ENCODE results near the gene HEPACAM. TPM values are rescaled to one million over a fixed set of nuclear protein-coding genes. Genes with fewer than 3 reads are reported as not detected.

The HEPACAM gene
- total RNA-seq, 1 donor from 2014 or later, result not detected

- TF ChIP-seq CTCF (conservative IDR thresholded peaks at IDR 0.05), result no peak
- DNase-seq (ENCODE audit: low read depth, low spot score), result no peak
- H3K36me3 Mint-ChIP-seq (ENCODE audit: low read depth), result no peaks in the 10 kb centered on the region
- H3K27ac Mint-ChIP-seq (ENCODE audit: unreplicated experiment), result no peak overlapping the region
- H3K4me3 Mint-ChIP-seq, result peak overlapping the region; percentile 38
- no peaks in the 10 kb centered on the region for H3K9me3 Mint-ChIP-seq
- peaks cover 19% of the 10 kb centered on the region for H3K4me1 Mint-ChIP-seq
- H3K27me3 Mint-ChIP-seq (ENCODE audit: low read depth), result peaks cover 43% of the 10 kb centered on the region
Measured at GRCh38 chr11:124877631-124877909, 58.3 kb downstream of the HEPACAM start.

- DNase-seq (ENCODE audit: low read depth, low spot score), result no peak
- Mint-ChIP-seq H3K9me3 (no peaks in the 10 kb centered on the region), H3K27ac (ENCODE audit: unreplicated experiment) (peak overlapping the region; percentile 99), H3K36me3 (ENCODE audit: low read depth) (no peaks in the 10 kb centered on the region), H3K4me3 (peak overlapping the region; percentile 95), H3K4me1 (peaks cover 14% of the 10 kb centered on the region), H3K27me3 (ENCODE audit: low read depth) (peaks cover 48% of the 10 kb centered on the region)
- TF ChIP-seq CTCF (conservative IDR thresholded peaks at IDR 0.05), result no peak
Measured at GRCh38 chr11:124876818-124877630, 58.8 kb downstream of the HEPACAM start.

- Mint-ChIP-seq H3K4me1 (peaks cover 11% of the 10 kb centered on the region), H3K27ac (ENCODE audit: unreplicated experiment) (peak overlapping the region; percentile 99), H3K36me3 (ENCODE audit: low read depth) (no peaks in the 10 kb centered on the region), H3K4me3 (peak overlapping the region; percentile 95), H3K9me3 (no peaks in the 10 kb centered on the region), H3K27me3 (ENCODE audit: low read depth) (peaks cover 56% of the 10 kb centered on the region)
- peak; percentile 82 for DNase-seq (ENCODE audit: low read depth, low spot score)
- TF ChIP-seq CTCF (conservative IDR thresholded peaks at IDR 0.05), result peak; percentile 77
Measured at GRCh38 chr11:124875943-124876817, 59.7 kb downstream of the HEPACAM start.

GRCh38 chr11:124875401-124875800 lies 60.4 kb downstream of the HEPACAM start:
- Mint-ChIP-seq H3K9me3 (no peaks in the 10 kb centered on the region), H3K4me1 (peaks cover 11% of the 10 kb centered on the region), H3K36me3 (ENCODE audit: low read depth) (no peaks in the 10 kb centered on the region), H3K4me3 (peak overlapping the region; percentile 79), H3K27ac (ENCODE audit: unreplicated experiment) (no peak overlapping the region), H3K27me3 (ENCODE audit: low read depth) (peaks cover 60% of the 10 kb centered on the region)
- TF ChIP-seq CTCF (conservative IDR thresholded peaks at IDR 0.05), result no peak
- no peak for DNase-seq (ENCODE audit: low read depth, low spot score)

GRCh38 chr11:124874571-124875255 lies 61.1 kb downstream of the HEPACAM start:
- peak overlapping the region; percentile 59 for H3K4me3 Mint-ChIP-seq

More at GRCh38 chr11:124874571-124875255, 61.1 kb downstream of the HEPACAM start:
- Mint-ChIP-seq H3K36me3 (ENCODE audit: low read depth) (no peaks in the 10 kb centered on the region), H3K4me1 (peaks cover 11% of the 10 kb centered on the region), H3K9me3 (no peaks in the 10 kb centered on the region), H3K27ac (ENCODE audit: unreplicated experiment) (no peak overlapping the region), H3K27me3 (ENCODE audit: low read depth) (peaks cover 67% of the 10 kb centered on the region)
- no peak for TF ChIP-seq CTCF (conservative IDR thresholded peaks at IDR 0.05)
- no peak for DNase-seq (ENCODE audit: low read depth, low spot score)
